Esophagus muscularis mucosa (tissue), 4 donors: Measurements from ENCODE around the gene COX8A. TPM values are rescaled to one million over a fixed set of nuclear protein-coding genes. Genes with fewer than 3 reads are reported as not detected.

ENCODE experiments used
- DNase-seq: peaks from one replicate; pipeline ENCODE4 v3.0.0-alpha.2; 2017; ENCODE audit errors: extremely low spot score
- H3K27ac ChIP-seq, 4 donors: fragments of 200-600 bp; sonication (generic); replicated peaks in 1 of 4; 1 replicate in 3 of 4; 2 replicates in 1 of 4; pipeline ENCODE4 v1.5.1; 2016 to 2019; ENCODE audit warnings: mild to moderate bottlenecking in 1 of 4
- H3K27me3 ChIP-seq, 4 donors: fragments of 200-600 bp; sonication (generic); one replicate each; pipeline versions ENCODE4 v1.5.1 to v1.6.0; 2016 to 2019
- H3K36me3 ChIP-seq, 4 donors: fragments of 200-600 bp; sonication (generic); one replicate each; pipeline ENCODE4 v1.5.1; 2016 to 2019
- H3K4me1 ChIP-seq, 4 donors: fragments of 200-600 bp; sonication (generic); one replicate each; pipeline ENCODE4 v1.5.1; 2016 to 2019
- H3K4me3 ChIP-seq, 4 donors: fragments of 200-600 bp; sonication (generic); 1 replicate in 2 of 4; 2 replicates in 2 of 4; pipeline ENCODE4 v1.5.1; 2016 to 2019; ENCODE audit warnings: mild to moderate bottlenecking in 4 of 4, moderate library complexity in 1 of 4
- H3K9me3 ChIP-seq, 4 donors: fragments of 200-600 bp; sonication (generic); 1 replicate in 3 of 4; 2 replicates in 1 of 4; pipeline ENCODE4 v1.5.1; 2016 to 2019
- EP300 ChIP-seq: sonication (generic); formaldehyde crosslinking; IDR thresholded peaks from one replicate; pipeline ENCODE4 v1.6.1; 2017; ENCODE audit warnings: antibody characterized with exemption
- POLR2A ChIP-seq: fragments of 450-650 bp; IDR thresholded peaks from one replicate; pipeline ENCODE4 v1.6.1; 2017; ENCODE audit warnings: antibody characterized with exemption, moderate library complexity, mild to moderate bottlenecking, low read depth
- POLR2AphosphoS5 ChIP-seq, 2 donors: sonication (generic); formaldehyde crosslinking; IDR thresholded peaks; one replicate each; pipeline ENCODE4 v1.6.1; 2017; ENCODE audit warnings: antibody characterized with exemption in 2 of 2
- WGBS: methylation state at CpG from one replicate; pipeline ENCODE4 v1.1.5; 2018; 5-methylcytosine and 5-hydroxymethylcytosine counted together
- intact Hi-C: fragments of 100-400 bp; cut with DNase I; formaldehyde crosslinking; loops from one replicate; pipeline ENCODE4 v1.15.1; 2023
- total RNA-seq, 4 donors: library from RNA; depleted of rRNA; stranded (reverse); fragments of >200 nt; gene quantifications; one replicate each; pipeline versions ENCODE4 v1.1.0 to v1.2.1, GENCODE V29; 2016
- TF ChIP-seq, protein P1 (sequence below), 3 experiments: fragments of 200-600 bp in 2 of 3; fragments of 450-650 bp in 1 of 3; sonication (generic) in 2 of 3; IDR thresholded peaks; one replicate each; pipeline ENCODE4 v1.5.1; 2017 to 2019; ENCODE audit warnings: antibody characterized with exemption in 3 of 3, mild to moderate bottlenecking in 2 of 3, moderate library complexity in 1 of 3

Gene COX8A
- total RNA-seq, 4 donors from 2014 or later, result 393 to 518 (median 445) TPM

DNA sequence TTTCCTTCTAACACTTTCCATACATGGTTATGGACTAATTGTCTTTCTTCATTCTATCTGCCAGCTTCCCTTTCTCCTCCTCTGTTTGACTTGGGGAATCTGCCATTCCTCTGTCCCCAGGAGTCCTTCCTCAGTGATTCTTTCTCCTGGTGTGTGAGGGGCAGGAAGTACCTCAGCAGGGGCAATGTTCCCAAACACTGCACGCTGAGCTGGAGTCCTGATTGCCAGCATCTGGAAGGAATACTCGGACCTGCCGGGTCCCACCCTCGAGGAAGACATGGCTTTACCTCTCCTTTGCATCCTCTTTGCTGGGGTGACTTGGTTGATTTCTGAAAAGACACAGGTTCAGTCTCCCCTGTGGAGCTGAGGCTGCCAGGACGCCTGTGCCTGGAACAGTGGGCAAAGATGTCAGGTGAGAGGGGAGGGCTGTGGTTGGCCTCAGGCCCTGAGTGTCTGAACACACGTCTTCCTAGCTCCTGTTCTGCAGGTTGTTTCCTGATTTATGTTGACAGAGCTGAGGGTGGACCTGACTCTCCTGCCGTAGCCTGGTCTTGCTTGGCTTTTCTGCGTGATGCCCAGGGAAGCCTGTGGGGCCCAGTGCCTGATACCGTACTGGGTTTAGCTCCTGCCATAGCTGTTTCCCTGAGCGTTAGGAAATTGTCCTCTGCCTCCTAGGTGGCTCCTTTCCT, 4.3 kb downstream of the COX8A start:
- TF ChIP-seq EP300 (no peak), POLR2A (no peak)

DNA sequence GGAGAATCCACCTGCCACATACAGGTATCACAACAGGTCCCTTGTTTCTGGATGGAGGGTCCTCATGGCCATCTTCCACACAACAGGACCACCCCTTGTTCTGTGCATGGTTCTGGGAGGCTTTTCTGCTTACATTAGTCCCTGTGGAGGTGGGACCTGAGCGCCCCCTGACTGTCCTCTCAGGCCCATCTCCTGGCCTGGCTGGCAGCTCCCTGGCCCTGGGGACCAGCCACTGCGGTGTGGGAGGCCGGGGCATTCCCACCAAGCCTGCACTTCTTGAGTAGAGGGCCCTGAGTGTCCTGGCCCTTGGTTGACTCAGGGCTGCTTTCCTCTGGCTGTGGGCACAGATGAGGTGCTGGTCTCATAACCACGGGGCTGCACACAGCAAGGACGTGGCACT, 5.0 kb downstream of the COX8A start:
- TF ChIP-seq EP300, result no peak
- TF ChIP-seq POLR2A, result no peak
- no peak for TF ChIP-seq POLR2AphosphoS5 (IDR thresholded peaks at IDR 0.05)
- TF ChIP-seq, protein P1, sequence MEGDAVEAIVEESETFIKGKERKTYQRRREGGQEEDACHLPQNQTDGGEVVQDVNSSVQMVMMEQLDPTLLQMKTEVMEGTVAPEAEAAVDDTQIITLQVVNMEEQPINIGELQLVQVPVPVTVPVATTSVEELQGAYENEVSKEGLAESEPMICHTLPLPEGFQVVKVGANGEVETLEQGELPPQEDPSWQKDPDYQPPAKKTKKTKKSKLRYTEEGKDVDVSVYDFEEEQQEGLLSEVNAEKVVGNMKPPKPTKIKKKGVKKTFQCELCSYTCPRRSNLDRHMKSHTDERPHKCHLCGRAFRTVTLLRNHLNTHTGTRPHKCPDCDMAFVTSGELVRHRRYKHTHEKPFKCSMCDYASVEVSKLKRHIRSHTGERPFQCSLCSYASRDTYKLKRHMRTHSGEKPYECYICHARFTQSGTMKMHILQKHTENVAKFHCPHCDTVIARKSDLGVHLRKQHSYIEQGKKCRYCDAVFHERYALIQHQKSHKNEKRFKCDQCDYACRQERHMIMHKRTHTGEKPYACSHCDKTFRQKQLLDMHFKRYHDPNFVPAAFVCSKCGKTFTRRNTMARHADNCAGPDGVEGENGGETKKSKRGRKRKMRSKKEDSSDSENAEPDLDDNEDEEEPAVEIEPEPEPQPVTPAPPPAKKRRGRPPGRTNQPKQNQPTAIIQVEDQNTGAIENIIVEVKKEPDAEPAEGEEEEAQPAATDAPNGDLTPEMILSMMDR (IDR thresholded peaks at IDR 0.05), result no peak
- intact Hi-C loops, result no loop called here
- peaks cover 26 to 50% (median 48%) of the 10 kb centered on the region in 4 donors for H3K4me1 ChIP-seq
- H3K4me3 ChIP-seq, result no peak overlapping the region
- peak overlapping the region in 2 of 4 donors; percentile 13 to 29 for H3K27ac ChIP-seq
- H3K36me3 ChIP-seq, result peaks cover 5 to 19% (median 13%) of the 10 kb centered on the region in 4 donors
- WGBS, result 64% methylated on average over 4 of the region's 5 CpGs
- H3K9me3 ChIP-seq, result no peaks in the 10 kb centered on the region
- no peak for DNase-seq
- no peaks in the 10 kb centered on the region for H3K27me3 ChIP-seq

More for the DNA sequence above, 4.3 kb downstream of the COX8A start:
- H3K27me3 ChIP-seq, result no peaks in the 10 kb centered on the region
- WGBS, result 74% methylated on average over 9 of the region's 10 CpGs
- DNase-seq, result no peak
- H3K9me3 ChIP-seq, result no peaks in the 10 kb centered on the region
- peaks cover 5 to 19% (median 13%) of the 10 kb centered on the region in 4 donors for H3K36me3 ChIP-seq
- intact Hi-C loops, result no loop called here
- H3K4me1 ChIP-seq, result peaks cover 26 to 53% (median 51%) of the 10 kb centered on the region in 4 donors
- no peak overlapping the region for H3K4me3 ChIP-seq
- H3K27ac ChIP-seq, result peak overlapping the region in 3 of 4 donors; percentile 1 to 29 (median 13)

- H3K4me1 ChIP-seq, result peaks cover 14 to 28% (median 26%) of the 10 kb centered on the region in 4 donors
- intact Hi-C loops, result no loop called here
- DNase-seq, result no peak
- WGBS, result under 1% methylated on average over 18 of the region's 18 CpGs
- H3K27ac ChIP-seq, result peak overlapping the region; percentile 82 to 92 (median 84)
- no peaks in the 10 kb centered on the region for H3K9me3 ChIP-seq
- H3K27me3 ChIP-seq, result no peaks in the 10 kb centered on the region
- TF ChIP-seq EP300 (no peak), POLR2A (no peak), POLR2AphosphoS5 (IDR thresholded peaks at IDR 0.05) (no peak)
- TF ChIP-seq, protein P1 (IDR thresholded peaks at IDR 0.05), result no peak
- peak overlapping the region; percentile 85 to 99 (median 92) for H3K4me3 ChIP-seq
- peaks cover 3 to 28% (median 16%) of the 10 kb centered on the region in 4 donors for H3K36me3 ChIP-seq
Observed at GRCh38 chr11:63985812-63986155, 11.4 kb downstream of the COX8A start.

DNA sequence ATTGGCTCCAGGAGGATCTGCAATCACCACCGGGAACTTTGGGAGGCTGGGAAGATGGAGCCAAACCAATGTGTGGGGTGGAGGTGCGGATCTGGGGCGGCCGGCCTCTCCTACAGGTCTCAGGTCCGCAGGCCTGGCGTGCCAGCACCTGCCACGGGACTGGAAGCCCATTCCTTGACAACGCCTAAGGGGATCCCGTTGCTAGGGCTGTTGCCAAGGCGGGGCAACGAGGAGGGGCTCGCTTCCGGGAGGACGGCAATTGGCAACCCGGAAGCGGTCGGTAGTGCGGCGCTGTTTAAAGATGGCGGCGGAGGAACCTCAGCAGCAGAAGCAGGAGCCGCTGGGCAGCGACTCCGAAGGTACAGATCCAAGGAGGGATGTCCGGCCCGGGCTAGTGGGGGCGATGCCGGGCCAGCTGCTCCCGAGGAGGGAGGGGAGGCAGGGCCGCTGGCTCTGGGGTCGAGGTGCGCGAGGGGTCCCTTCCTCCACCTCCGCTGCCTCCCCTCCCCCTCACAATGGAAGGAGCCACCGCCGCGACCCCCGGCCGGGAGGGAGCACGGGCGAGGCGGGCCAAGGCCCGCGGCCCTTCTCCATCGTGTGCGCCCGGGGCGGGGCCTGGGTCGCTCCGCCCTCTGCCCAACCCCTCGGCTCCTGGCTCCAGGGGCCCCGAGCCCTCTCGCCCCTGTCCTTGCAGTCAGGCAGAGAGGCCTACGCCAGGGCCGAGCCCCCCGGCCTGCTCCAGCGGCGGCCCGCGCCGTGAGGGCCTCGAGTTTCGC, 11.9 kb downstream of the COX8A start, which contains the start of gene OTUB1:
OTUB1 (plus strand) TSS at position 283 of the 776 bp plus-strand sequence; CDS start at position 302, 19 bp downstream.
- peak within 1 kb of the TSS; percentile 85 to 99 (median 92) for H3K4me3 ChIP-seq
- WGBS, result 3% methylated on average over 5 of the region's 63 CpGs
- no peaks in the 10 kb centered on the region for H3K9me3 ChIP-seq
- intact Hi-C loops, result no loop called here
- H3K36me3 ChIP-seq, result peaks cover 4 to 33% (median 21%) of the 10 kb centered on the region in 4 donors
- peaks cover 14 to 28% (median 26%) of the 10 kb centered on the region in 4 donors for H3K4me1 ChIP-seq
- TF ChIP-seq POLR2A (no peak), EP300 (no peak), POLR2AphosphoS5 (IDR thresholded peaks at IDR 0.05) (peak; percentile 81 to 91)
- H3K27ac ChIP-seq, result peak within 1 kb of the TSS; percentile 82 to 92 (median 84)
- peak; percentile 97 for DNase-seq
- no peaks in the 10 kb centered on the region for H3K27me3 ChIP-seq

DNA sequence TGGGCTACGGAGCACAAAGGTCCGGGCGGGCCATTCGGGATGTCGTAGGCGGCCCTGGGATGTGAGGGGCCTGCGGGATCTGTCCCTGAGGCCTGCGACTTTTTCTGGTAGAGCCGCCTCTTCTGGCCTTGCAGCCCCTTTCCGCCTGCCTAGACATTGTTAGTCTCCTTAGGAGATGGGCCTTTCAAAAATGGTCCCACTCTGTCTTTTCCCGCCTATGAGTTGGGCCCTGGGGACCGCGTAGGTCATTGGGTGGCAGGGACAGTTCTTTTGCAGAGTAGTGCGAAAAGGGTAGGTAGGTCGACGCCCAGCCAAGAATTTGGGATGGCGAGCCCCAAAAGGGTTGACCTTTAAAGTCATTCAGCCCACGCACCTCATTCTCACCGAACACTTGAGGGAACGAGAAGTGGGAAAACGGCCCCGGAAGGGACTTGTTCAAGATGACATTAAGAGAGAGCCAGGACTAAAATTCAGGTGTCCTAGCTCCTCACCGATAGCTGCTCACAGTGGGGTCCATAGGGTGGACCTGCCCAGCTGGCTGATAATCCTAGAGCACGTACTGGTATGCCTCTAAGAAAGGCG, 12.6 kb downstream of the COX8A start:
- Histone ChIP-seq H3K27ac (peak overlapping the region; percentile 82 to 92 (median 84)), H3K27me3 (no peaks in the 10 kb centered on the region), H3K4me3 (peak overlapping the region; percentile 85 to 99 (median 92)), H3K9me3 (no peaks in the 10 kb centered on the region), H3K36me3 (peaks cover 4 to 40% (median 27%) of the 10 kb centered on the region in 4 donors), H3K4me1 (peaks cover 14 to 28% (median 26%) of the 10 kb centered on the region in 4 donors)
- DNase-seq, result no peak
- intact Hi-C loops, result no loop called here
- TF ChIP-seq, protein P1 (IDR thresholded peaks at IDR 0.05), result no peak
- TF ChIP-seq EP300 (no peak), POLR2A (no peak), POLR2AphosphoS5 (IDR thresholded peaks at IDR 0.05) (no peak)
- WGBS, result 54% methylated on average over 15 of the region's 25 CpGs
